Suppressor macrophage treated with lipopolysaccharide for 1 hour (primary cell): Measurements from ENCODE around the gene C2CD4D.
A peak's percentile ranks its signal among the peaks of the same experiment; 100 is the strongest.

ENCODE experiments used
- DNase-seq, 3 donors: peaks; one replicate each; pipeline ENCODE4 v3.0.0-alpha.2; 2020 to 2022

The C2CD4D gene

DNA sequence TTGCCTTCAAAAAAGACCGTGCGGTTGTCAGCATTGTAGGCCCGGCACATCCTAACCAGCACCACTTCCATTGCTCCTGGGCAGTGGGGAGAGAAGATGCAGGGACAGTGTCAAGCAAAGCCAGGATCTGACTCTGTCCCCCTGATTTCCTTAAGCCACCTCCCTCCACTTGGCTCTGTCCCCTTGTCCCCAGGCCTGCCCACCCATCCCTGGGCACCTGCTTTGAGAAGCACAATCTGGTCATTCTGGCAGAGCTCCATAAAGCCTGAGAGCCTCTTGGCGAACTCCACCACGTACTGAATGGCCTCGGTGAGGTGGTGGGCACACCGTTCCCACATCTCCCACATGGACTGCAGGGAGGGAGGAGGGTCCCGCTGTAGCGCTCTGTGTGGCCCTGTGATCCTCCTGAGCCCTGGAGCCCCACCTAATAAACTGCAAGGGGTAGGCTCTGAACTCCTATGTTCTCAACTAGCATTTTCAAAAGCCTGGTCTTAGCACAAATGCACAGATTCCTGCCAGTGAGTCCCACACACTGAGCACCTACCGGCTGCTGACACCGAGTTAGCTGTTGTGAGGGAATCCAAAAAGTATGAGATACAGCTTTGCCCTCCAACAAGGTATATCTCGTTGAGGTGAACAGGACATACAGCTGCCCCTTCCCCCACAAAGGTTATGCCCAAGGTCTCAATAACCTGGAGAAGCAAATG, 26.2 kb downstream of the C2CD4D start:
- no peak for DNase-seq

DNA sequence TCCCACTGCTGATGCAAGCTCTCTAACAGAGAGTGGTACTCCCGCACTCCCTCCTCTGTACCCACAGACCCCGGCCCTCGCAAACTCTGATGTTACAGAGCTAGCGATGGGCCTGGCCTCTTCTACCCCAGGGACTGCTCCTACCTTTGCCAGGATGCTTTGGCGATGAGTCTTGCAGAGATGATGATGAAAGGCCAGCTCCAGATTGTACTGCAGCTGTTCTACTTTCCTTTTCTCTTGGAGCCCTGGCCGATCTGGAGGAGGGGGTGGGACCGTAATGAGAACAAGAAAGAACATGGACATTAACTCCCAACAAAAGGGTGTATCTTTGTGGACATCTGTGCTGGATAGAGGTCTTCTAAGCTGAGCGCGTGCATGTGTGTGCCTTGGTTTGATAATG, 28.4 kb downstream of the C2CD4D start:
- DNase-seq, result no peak

DNA sequence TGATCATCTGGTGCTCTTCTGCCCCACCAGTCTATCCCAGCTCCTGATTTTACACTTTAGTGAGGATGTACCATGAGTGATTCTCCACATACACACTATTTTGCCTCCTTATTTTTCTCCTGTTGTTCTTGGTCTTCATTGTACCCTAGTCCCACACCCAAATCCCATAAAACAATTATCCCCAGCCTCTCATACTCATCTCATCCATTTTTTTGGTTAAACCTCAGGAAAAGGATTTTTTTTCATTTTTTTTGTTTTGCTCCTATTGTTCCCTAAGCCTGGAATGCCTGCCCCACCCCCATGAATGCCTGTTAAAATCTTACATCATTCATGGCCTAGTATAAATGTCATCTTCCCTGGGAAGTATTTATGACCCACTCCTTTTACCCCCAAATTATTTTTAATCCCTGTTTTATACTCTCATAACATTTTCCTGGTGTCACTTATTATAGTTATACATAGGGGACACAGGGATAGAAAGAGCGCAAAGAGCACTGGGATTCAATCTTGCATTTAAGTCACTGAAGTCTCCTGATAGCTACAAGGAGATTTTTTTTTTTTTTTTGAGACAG, 29.5 kb downstream of the C2CD4D start:
- no peak for DNase-seq

DNA sequence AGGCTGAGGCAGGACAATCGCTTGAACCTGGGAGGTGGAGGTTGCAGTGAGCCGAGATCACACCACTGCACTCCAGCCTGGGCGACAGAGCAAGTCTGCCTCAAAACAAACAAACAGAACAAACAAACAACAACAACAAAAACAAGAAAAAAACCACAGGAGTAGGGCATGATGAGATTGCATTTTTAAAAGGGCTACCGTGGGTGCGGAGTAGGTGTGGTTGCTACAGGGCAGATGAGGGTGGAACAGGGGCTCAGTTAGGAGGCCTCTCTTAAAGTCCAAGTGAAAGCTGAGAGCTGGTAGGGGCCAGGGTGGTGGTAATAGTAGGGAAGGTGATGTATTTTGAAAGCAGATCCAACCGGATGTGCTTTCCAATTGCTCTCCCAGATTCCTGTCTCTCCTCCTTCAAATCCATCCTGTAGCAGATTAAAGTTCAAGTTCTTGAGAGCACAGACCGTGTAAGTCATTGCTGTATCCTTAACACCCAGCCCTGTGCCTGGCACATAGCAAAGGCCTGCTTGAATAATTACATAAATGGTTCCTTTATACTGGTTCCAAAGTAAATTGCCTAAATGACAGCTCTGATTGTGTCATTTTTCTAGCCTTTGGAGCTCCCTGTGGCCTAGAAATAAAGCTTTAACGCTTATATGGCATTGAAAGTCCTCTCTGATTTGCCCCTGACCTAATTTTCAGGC, 30.2 kb downstream of the C2CD4D start:
- no peak for DNase-seq

DNA sequence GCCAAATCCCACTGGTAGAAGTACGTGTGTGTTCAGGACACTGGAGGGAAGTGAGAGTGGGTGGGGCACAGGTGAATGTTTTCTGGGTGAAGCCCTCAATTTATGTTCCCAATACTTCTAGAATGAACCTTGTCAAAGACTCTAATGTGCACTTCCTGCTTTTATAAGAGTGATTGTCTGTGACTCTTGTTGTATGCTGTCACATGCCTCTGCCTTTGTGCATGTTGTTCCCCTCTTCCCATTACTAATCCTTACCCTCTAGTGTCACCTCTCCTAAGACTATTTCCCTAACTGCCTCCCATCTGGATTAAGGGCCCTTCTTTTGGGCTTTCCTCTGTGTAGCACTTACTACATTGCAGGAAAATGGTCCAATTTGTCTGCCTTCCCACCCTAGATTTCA, 31.9 kb downstream of the C2CD4D start:
- DNase-seq, result peak; percentile 34 to 54 (median 52)

DNA sequence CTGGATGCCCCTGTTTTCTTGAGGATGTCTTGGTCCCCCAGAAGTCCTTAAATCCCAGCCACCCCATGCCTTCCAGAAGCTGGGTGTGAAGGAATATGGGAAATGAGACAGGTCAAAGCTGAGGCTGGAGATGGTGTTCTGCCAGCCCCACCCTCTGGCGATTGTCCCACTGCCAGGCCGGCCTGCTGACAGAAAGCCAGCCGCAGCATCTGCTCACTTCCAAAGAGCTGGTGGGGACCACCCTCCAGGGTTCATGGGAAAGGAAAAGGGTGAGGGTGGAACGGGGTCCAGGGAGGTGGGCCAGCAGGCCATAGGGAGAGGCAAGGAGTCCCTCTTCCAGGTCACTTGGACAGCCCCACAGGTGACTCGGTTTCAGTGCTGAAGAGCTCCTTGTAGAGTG, 32.5 kb downstream of the C2CD4D start:
- DNase-seq, result no peak

DNA sequence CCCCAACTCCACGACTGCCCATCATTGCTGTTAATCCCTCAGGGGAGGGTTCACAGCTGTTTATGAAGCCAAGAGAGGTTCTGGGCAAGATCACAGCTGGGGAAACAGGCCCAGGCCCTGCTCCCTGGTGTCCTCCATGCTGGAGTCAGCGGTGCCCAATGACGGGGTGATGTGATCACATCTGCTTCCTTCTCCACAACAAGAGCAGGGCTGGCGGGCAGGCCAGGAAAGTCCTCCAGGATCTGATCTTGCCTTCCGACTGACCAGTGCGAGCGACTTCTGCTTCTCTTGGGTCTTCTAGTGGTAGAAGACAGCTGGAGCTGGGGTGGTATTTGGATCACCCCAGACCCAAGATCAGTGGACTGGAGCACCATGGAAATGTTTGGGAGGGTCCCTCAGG, 33.5 kb downstream of the C2CD4D start:
- no peak for DNase-seq

DNA sequence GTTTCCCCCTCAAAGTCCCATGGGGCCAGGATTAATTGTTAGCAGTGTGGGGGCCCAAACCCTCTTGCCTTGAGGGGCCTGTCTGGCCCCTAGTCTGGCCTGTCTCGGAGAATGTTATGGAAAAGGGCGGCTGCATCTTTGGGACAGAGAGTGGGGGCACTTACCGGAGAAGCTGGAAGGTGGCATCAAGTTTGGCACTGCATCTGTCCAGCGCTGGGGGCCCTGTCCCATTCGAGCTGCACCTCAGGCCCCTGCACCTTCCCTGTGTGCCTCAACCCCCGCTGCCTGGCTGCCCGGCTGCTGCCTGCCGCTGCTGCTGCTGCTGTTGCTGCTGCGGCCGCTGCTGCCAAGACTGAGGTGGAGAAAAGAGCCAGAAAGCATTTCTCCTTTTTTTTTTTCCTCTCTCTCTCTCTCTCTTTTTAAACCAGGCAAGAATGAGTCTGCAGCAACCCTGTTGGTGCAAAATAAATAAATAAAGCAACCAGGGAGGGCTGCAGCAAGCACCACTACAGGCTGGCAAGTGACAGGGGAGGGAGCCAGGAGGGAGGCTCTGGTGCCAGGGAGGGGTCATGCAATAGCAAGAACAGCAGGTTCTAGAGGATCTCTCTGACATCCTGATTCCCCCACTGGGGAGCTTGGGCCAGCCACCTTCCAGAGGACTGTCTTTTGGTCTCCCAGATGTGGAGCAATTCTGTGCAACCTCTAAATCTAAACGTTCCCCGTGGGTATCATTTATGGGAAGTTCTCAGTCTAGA, 34.4 kb downstream of the C2CD4D start, which contains the start of gene LINGO4:
Gene LINGO4 (minus strand): TSS at position 354 of the 755 bp plus-strand sequence. CDS start 2,715 bp downstream, outside the sequence.
- no peak for DNase-seq

DNA sequence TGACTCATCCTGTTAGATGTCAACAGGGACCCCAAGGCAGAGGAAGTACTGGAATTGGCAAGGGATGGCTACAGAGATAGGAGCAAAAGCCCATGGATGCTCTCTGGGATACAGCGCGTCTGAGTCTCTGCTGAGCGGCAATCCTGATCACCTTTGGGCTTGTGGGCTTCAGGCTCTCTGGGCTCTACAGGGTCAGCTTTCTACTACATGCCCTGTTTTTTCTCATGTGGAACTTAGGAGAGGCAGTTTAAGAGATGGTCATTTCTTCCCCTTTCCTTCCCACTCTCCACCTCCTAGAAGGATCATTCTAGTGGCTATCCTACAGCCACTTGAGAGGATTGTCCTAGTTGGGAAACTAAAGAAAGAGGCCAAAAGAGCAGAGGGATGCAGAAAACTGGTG, 35.7 kb downstream of the C2CD4D start:
- DNase-seq, result no peak

DNA sequence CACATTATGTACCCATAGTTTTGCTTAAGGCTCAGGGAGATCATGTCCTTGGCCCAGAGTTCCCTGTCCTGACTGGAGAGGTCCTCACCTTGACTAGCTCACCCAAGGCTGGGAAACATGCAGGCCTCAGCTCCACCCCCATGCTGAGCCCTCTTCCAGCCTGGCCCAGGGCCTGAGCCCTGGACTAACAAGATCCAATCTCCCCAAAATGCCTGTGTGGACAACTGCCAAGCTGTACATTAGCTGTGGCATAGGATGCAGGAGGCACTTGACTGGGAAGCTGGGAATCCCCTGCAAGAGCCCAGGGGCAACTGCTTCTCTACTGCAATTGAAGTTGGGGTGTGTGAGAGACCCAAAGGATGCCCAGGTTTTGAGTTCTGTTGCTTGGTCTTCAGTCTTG, 36.5 kb downstream of the C2CD4D start:
- DNase-seq, result no peak

DNA sequence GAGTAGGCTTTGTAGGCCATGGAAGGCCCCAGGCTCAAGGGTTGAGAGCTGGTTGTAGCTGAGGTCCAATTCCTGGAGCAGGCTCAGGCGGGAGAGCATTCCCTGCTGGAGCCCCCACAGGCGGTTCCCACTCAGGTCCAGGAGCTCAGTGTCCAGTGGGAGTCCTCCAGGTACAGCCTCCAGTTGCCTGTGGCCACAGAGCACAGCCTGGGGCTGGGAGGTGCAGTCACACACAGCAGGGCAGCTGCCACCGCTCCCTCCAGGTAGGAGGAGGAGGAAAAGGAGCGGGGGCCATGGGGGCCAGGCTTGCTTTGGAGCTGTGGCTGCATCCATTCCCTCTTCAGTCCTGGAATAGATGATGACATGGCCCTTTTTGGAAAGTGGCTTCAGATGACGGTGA, 37.2 kb downstream of the C2CD4D start:
- no peak for DNase-seq

DNA sequence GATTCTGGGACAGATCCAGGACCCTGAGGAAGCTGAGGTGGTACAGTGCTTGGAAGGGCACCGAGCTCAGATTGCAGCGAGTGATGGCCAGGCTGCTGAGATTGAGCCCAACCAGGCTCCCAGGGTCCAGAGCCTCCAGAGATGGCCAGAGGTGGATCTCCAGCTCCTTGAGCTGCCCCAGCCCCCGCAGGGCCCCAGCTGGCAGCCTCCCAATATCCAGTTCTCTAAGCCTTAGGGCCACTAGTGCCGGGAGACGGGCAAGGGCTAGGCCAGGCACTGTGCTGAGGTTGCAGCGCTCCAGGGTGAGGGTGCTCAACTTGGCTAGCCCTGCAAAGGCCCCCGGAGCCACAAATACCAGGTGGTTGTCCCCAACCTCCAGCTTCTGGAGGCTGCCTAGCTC, 37.8 kb downstream of the C2CD4D start:
- DNase-seq, result no peak

DNA sequence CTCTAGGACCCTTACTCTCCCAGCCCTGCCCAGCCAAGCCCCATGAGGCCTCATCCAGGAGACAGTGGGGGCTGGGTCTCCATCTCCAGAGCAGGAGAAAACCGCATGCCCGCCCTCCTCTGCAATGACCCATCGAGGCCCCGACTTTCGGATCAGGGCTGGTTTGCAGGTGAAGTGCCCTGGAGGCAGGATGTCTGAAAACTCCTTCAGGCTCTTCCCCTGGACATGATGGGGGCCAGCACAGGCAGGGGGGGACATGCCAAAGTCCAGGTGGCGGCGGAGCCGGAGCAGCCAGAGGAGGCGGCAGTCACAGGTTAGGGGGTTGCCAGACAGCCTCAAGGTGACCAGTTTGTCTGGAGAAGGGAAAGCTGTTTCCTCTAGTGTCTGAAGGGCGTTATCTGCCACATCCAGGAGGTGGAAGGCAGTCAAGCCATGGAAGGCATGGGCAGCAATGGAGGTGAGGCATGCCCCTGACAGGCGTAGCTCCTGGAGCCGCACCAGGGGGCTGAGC, 38.3 kb downstream of the C2CD4D start:
- DNase-seq, result no peak

DNA sequence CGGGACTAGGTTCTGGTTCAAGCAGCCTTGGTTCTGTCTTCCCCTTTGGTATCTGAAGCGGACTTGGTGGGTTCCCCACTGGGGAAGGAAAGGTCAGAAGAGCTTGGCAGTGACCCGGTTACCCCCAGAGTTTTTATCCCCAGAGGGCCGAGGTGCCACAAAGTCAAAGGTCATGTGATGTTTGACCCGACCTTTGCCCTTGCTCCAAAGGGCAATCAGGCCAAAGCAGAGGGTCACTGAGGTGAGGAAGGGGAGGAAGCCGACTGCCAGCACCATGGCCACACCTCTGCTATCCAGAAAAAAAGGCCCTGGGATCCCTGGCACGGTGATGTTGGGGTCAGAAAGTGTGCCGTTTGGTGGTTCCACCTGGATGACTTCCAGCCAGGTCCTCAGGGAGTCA, 38.8 kb downstream of the C2CD4D start:
- DNase-seq, result no peak

DNA sequence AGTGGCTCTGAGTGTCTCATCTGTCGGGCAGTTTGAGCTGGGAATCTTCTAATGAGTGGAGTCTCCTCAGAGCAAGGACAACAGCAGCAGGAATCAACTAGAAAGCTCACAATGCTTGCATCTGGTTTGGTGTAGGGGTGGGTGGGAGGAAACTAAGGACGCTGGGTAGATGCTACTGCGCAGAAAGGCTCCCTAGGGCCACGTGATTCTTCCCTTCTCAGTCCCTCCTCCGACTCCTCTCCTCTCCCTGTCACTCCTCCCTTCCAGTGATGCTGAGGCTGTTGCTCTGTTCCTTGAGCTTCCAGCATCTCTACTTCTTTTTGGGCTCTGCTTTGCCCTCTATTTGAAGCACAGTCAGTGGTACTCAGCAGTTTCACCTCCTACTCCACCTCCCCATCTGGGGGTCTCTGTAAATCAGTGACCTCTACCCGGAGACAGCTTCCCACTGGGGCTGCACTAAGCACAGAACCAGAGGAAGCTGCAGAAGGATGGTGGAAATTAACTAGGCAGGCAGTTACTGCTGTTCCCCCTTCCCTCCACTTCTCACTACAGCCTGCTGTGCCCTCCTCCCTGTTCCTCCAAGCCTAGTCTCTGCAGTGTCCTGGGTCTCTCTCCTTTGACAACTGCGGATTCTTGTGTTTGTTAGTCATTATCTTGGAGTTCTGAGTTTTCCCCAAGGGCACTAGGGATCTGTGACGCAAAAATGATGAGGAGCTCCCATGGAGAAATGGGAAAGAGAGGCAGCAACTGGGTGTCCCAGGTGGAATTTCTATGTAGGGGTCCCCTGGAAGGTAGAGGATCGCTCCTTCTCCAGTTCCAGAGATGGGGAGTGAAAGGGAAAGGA, 40.2 kb downstream of the C2CD4D start:
- DNase-seq, result no peak

DNA sequence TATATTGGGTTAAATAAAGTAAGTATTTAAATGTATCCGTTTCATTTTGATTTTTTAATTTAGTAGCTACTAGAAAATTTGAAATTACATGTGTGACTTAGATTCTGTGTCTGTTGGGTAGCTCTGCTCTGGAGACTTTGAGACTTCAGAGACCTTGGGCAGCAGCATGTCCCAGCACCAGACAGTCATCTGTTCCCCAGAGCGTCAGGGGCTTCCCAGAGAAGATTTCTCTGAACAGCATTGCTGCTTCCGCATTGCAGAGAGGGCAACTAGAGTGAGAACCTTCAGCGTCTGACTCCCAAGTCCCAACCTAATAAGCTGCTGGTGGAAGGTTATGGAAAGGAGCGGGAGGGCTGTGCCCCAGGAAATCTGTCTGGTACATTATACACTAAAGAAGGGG, 41.0 kb downstream of the C2CD4D start:
- no peak for DNase-seq

DNA sequence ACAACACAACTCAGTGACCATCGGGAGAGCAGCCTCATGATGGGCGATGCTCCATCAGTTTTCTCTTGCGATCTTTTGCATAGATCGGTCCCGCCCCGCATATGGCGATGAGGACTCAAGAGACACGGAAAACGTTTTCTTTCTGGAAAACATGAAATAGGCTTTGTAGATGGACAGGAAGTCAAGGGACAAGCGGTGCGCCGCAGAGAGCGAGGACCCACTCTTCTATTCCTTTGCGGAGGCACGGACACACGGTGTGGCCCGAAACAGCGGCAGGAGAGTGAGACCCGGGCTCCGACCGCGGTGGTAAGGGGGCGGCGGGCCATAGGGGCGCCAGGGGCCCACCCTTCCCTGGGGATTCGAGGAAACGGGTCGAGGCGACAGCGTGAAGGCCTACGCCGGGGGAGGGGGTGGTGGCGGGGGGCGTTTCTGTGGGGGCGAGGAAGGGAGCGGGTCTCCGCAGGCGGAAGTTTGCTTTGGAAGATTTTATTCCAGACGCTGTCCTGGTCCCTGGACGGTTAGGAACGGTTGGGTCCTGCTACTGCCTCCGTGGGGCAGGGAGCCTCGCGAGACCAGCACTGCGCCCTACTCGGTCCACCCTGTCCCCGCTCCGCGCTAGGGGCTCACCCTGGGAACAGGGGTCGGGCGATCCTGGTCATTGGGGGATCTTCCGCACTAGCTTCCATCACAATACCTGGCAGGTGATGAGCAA, 48.5 kb downstream of the C2CD4D start:
- DNase-seq, result peak; percentile 26 to 56 (median 27)

DNA sequence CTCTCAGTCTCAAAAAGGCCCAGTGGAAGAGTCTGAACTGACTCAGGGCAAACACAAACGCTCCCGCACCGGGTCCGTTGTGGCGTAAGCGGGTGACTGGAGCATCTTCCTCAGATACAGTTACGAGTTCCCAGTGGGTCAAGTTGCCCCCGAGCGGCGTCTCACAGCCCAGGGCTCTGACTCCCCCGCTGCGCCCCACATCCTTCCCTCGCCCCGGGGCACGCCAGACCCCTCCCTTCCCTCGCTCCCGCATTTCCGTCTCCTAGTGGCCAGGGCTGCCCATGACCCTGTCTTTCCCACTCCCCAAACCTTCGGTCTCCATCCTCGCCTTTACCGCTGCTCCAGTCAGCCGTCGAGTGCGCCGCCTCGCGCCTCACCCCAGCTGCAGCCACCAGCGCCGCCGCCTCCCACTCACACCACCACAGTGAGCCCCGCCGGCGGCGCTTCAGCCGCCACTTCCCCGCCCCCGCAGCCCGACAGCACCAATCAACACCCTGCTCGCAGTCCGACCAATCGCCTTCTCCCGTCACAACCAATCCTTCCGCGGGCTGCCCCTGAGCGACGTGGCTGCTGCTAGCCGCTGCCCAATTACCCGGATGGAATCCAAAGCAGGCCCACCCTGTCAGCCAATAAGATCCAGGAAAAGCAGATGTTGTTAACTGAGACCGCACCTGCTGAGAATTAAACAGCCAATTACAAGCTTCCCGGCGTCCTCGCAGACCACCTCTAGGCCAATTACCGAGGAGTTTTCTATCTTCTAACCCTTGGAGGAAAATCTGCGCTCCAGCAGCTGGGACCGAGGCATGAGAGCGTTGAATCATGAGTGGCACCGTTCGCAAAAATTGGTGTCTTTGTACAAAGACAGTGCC, 49.3 kb downstream of the C2CD4D start, which contains the start of gene TDRKH:
Gene TDRKH (minus strand): TSS at position 430 of the 869 bp plus-strand sequence. CDS start 7,478 bp downstream, outside the sequence.
- DNase-seq, result peak; percentile 99
